HepG2 (cell line): ENCODE results near the gene MTFR1L. TPM values are rescaled to one million over a fixed set of nuclear protein-coding genes. Genes with fewer than 3 reads are reported as not detected.

Experiments
- CREBL2 ChIP-seq: sonication (generic); formaldehyde crosslinking; IDR thresholded peaks from 2 replicates; pipeline ENCODE4 v1.8.1; 2023; ENCODE audit warnings: missing genetic modification reagents, mild to moderate bottlenecking, borderline replicate concordance
- ELF4 ChIP-seq: sonication (generic); formaldehyde crosslinking; IDR thresholded peaks from 2 replicates; pipeline ENCODE4 v1.5.0; 2020; ENCODE audit warnings: missing genetic modification reagents, mild to moderate bottlenecking, moderate library complexity, borderline replicate concordance
- NFKB2 ChIP-seq: sonication (generic); formaldehyde crosslinking; IDR thresholded peaks from 2 replicates; pipeline ENCODE4 v1.4.0; 2020; ENCODE audit warnings: missing genetic modification reagents, borderline replicate concordance
- PRDM4 ChIP-seq: sonication (generic); formaldehyde crosslinking; IDR thresholded peaks from 2 replicates; pipeline ENCODE4 v1.9.0; 2021; ENCODE audit warnings: missing genetic modification reagents, borderline replicate concordance
- PRMT3 ChIP-seq: sonication (generic); formaldehyde crosslinking; IDR thresholded peaks from 2 replicates; pipeline ENCODE4 v1.8.1; 2022; ENCODE audit warnings: low read depth, mild to moderate bottlenecking, moderate library complexity, missing genetic modification reagents, borderline replicate concordance
- PTBP1 ChIP-seq: fragments of 200-400 bp; formaldehyde crosslinking; IDR thresholded peaks from 2 replicates; pipeline ENCODE4 v1.6.1; 2018; ENCODE audit warnings: low read length, low read depth; ENCODE audit not compliant: poor library complexity, severe bottlenecking
- SRSF9 ChIP-seq: fragments of 200-400 bp; formaldehyde crosslinking; IDR thresholded peaks from 2 replicates; pipeline ENCODE4 v1.6.1; 2018; ENCODE audit warnings: borderline replicate concordance, mild to moderate bottlenecking, low read depth, low read length; ENCODE audit not compliant: insufficient read depth, poor library complexity, severe bottlenecking
- THYN1 ChIP-seq: sonication (generic); formaldehyde crosslinking; IDR thresholded peaks from 2 replicates; pipeline ENCODE4 v1.8.1; 2023; ENCODE audit warnings: low read depth, mild to moderate bottlenecking, moderate library complexity, missing genetic modification reagents, borderline replicate concordance
- TRAFD1 ChIP-seq: sonication (generic); formaldehyde crosslinking; IDR thresholded peaks from 2 replicates; pipeline ENCODE4 v1.5.1; 2020; ENCODE audit warnings: missing genetic modification reagents, mild to moderate bottlenecking, borderline replicate concordance
- ZBTB3 ChIP-seq: sonication (generic); formaldehyde crosslinking; IDR thresholded peaks from 2 replicates; pipeline ENCODE4 v1.4.0; 2020; ENCODE audit warnings: low read depth, mild to moderate bottlenecking, moderate library complexity, missing genetic modification reagents, borderline replicate concordance
- ZBTB33 ChIP-seq: sonication (generic); formaldehyde crosslinking; IDR thresholded peaks from 2 replicates; pipeline ENCODE4 v1.4.0; 2020; ENCODE audit warnings: missing genetic modification reagents
- ZNF124 ChIP-seq: sonication (generic); formaldehyde crosslinking; IDR thresholded peaks from 2 replicates; pipeline ENCODE4 v1.4.0; 2020; ENCODE audit warnings: missing genetic modification reagents
- polyA plus RNA-seq, 8 experiments: library from polyadenylated mRNA; depleted of rRNA in 3 of 8; stranded (reverse) in 7 of 8; unstranded in 1 of 8; fragments of >200 nt; fragmentation: Illumina TruSeq in 4 of 8; extraction: Trizol in 4 of 8; gene quantifications; 2 replicates each; pipeline versions ENCODE4 v1.2.1 to v1.2.3, GENCODE V29; 2011 to 2016; ENCODE audit warnings: low read depth in 4 of 8, missing spikeins in 1 of 8, mixed read lengths in 1 of 8; ENCODE audit not compliant: insufficient read depth in 1 of 8
- total RNA-seq, 5 experiments: library from RNA; depleted of rRNA; stranded (reverse); fragments of >200 nt; fragmentation: Illumina TruSeq; extraction: Trizol; gene quantifications; 2 replicates each; pipeline ENCODE4 v1.2.3, GENCODE V29; 2016; ENCODE audit warnings: low read depth in 1 of 5

Gene MTFR1L
- total and polyA plus RNA-seq, 2 of the 13 experiments (the other 11 are each of a cell fraction or from before 2014, with no cell fraction given), result 38.0 to 55.7 TPM

- no peak for TF ChIP-seq PRDM4
- no peak for TF ChIP-seq ZNF124
- TF ChIP-seq NFKB2, result no peak
- TF ChIP-seq ELF4 (CRISPR knock-in tag), result no peak
- no peak for TF ChIP-seq ZBTB3 (CRISPR knock-in tag)
- no peak for TF ChIP-seq THYN1
- no peak for TF ChIP-seq ZBTB33 (CRISPR knock-in tag)
- no peak for TF ChIP-seq TRAFD1 (CRISPR knock-in tag)
- TF ChIP-seq PRMT3 (CRISPR knock-in tag), result no peak
- TF ChIP-seq CREBL2 (CRISPR knock-in tag), result no peak
- no peak for TF ChIP-seq PTBP1
- TF ChIP-seq SRSF9, result no peak
Measured at GRCh38 chr1:25847929-25848328, 28.2 kb downstream of the MTFR1L start (continued).
